ENCODE results near the gene FER1L5.

Gene FER1L5

DNA sequence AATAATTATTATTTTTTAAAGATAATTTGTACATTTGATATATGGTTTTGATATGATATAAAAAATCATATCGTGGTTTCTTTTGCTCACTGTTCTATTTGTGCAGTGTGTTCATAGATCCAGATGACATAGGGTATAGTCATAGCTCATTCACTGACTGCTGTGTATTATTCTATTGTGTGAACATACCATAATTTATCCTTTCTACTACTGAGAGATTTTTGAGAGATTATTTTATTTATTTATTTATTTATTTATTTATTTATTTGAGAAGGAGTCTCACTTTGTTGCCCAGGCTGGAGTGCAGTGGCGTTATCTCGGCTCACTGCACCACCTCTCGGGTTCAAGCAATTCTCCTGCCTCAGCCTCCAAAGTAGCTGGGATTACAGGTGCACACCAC is 39.0 kb downstream of the FER1L5 start:
- no peak for DNase-seq (ENCODE audit: low read depth)

DNA sequence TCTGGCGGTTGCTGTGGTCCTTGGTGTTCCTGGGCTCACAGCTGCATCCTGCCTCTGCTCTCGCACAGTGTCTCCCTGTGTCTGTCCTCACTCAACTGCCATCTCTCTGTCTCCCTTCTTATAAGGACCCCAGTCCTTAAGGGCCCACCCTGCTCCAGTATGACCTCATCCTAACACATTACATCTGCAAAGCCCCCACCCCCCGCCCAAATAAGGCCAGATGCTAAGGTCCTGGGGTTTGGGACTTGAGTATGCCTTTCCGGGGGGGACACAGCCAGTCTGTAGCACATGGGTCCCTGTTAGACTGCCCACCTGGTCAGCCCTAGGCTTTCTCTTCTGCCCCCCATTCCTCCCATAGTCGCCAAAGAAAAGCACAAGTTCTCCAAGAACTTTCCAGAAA is 40.7 kb downstream of the FER1L5 start:
- no peak for DNase-seq (ENCODE audit: low read depth)

DNA sequence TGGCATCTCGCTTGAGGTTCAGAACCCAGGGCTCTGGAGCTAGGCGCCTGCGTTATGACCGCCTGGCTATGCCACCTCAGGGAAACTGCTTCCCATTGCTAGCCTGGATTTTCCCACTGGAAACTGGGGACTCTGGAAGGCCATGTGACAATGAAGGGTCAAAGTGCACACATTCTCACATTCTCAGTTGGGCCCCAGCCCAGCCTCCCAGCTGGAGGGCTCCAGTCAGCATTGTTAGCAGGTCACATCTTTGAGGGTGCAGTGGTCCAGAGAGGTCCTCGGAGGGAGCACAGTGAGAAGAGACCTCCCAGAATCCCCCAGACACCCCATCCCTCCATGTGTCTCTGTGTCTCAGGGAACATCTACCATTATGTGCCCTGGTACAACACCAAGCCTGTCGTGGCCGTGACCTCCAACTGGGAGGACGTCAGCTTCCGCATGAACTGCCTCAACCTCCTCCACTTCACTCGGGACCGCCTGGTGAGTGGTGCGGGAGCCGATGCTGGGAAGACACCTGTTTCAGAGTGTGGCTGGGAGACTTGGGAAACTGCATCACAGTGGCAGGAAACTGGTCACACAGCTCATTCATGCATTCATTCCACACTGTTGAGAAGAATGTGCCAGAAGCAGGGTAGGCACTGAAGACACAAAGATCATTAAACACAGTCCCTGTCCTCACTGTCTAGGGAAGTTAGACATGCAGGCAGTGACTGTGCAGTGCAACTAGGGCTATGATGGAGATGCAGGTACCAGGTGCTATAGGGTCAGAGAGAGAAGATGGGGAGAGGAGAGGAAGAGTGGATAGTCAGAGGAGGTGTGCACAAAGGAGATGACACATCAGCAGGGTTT is 41.6 kb downstream of the FER1L5 start:
- DNase-seq (ENCODE audit: low read depth), result no peak

DNA sequence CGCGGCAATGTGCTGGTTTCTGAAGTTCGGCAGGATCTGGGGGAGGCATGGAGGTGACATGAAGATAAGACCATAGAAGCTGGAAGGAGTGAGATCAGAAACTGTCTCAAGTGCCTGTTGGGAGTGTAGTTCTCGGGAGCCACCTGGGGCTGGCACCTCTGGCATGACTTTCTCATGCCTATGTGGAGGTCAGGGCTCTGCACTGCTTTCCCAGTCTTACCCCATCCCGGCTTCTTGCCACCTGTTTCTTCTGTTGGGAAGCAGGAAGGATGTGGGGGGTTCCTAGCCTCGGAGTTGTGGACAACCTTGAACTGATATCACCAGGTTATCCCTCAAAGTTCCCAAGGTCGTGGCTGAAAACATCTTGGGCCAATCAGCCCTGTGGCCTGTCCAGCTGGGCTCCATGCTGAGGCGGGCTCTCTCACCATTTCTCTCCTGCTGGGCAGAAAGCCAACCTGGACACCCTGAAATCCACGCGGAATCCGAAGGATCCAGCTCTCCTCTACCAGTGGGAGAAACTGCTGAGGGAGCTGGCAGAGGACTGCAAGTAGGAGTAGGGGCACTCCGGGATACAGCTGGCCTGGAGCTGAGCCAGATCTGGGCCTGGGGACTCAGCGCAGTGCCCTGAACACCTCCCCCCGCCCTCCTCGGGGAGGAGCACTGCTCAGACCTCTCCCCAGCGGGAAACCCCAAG is 42.5 kb downstream of the FER1L5 start:
- DNase-seq (ENCODE audit: low read depth), result peak; percentile 46

DNA sequence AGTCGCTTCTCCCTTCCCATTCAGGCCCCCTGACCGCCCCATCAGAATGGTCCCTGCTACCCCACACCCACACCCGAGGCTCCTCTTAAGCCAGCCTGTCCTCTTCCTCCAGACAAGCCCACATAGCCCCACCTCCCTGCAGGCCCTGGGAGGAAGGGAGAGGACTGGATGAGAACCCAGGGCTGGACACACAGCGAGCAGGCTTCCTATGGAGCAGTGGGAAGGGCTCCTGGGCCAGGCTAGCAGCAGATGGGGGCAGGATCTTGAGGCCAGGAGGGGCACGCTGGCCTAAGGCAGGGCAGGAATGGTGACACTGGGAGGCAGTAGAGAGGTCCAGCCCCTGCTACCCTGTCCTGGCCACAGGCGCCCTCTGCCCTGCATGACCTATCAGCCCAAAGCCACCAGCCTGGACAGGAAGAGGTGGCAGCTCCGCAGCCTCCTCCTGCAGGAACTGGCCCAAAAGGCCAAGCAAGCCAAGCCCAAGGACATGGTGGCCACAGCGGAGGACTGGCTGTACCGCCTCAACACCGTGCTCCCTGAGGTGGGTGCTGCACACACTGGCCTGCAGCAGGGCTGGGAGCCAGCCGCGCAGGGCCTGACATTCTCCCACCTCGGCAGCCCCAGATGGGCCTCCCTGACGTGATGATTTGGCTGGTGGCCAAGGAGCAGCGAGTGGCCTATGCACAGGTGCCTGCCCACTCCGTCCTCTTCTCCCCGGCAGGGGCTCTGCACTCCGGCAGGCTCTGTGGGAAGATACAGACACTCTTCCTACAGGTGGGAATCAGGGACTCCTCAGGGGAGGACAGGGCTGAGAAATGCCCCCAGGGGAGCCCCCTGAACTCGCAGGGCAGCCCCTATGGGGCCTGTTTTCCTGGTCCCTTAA is 43.3 kb downstream of the FER1L5 start:
- peak; percentile 35 for DNase-seq (ENCODE audit: low read depth)

DNA sequence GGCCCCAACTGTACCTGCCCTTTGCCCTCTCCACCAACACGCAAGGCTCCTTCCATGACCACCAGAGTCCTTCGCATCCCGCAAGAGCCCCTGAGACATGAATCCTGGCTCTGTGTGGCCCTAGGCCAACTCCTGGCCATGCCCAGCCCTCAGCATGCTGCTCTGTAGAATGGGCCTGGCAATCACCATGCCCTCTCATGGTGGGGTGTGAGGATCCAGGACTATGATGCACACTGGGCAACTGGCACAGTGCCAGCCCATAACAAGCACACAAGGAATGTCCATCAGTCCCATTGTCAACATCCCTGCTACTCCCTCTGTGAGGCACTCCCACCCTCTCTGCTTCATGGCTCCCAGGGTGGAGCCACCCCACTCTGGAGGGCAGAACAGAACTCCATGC is 44.7 kb downstream of the FER1L5 start:
- DNase-seq (ENCODE audit: low read depth), result no peak

DNA sequence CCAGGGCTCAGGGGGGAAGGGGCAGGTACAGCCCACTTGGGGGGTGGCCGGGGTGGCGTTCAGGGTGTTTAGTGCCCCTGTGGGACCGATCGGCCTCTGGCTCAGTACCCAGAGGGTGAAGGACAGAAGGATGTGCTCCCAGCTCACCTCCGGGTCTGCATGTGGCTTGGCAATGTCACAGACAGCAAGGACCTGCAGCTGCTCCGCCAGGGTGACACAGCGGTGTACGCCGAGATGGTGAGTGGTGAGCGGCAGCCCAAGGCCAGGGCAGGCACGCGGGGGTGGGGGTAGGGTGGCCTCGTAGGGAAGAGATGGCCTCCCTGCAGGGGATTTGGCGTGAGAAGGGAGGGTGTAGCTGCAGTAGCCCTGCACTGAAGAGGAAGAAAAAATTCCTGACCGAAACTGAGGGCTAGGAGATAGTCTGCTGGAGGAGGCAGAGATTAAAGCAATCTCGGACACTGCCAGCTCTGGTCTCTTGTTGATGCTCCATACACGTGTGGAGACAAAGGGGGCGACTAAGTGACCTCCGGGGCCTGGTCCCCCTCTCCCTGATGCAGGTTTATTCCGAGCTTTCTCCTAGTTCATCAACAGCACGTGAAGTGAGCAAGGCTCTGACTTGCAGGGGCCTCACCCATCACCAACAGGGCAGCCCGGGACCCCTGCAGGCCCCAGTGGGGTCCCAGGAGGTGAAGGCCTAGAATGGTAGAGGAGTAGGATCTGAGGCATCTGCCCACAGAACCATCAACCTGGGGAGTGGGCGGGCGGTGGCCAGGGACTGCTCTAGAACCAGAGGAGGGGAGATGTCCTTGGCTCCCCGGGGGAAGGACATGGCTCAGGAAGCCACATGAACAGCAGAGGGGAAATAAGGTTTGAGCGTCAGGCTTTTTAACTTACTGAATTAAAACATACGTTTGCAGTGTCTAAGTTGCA is 45.4 kb downstream of the FER1L5 start:
- no peak for DNase-seq (ENCODE audit: low read depth)

DNA sequence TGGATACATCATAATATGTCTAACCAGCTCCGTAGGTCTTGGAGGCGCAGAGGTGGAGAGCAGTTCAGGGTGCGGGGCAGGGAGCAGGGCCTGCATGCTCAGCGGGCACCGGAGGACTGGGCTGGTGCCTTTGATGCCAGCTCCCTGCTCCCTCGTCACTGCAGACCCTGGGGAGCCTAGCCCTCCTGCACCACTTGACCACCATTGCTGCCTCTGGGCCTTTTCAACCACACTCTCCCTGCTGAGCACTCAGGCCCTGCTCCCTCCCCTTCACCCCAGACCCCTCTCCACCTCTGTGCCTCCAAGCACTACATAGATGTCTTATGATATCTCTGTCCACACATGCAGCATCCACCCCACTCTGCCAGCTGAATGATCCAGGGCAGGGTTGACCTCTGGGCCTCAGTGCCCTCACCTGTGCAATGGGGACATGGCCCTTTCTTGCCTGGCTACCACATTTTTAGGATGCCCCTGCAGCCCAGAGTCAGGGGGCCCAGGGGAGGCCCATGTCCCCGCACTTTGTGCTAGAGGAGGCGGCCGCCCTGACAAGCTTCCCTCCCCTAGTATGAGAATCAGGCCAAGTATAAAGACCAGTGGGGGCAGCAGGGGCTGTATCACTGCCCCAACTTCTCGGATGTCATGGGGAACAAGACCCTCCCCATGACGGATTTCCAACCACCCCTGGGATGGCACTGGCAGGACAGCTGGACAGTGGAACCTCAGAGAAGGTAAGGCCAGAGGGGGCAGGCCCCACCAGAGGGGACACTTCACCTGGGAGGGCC is 46.3 kb downstream of the FER1L5 start:
- no peak for DNase-seq (ENCODE audit: low read depth)

DNA sequence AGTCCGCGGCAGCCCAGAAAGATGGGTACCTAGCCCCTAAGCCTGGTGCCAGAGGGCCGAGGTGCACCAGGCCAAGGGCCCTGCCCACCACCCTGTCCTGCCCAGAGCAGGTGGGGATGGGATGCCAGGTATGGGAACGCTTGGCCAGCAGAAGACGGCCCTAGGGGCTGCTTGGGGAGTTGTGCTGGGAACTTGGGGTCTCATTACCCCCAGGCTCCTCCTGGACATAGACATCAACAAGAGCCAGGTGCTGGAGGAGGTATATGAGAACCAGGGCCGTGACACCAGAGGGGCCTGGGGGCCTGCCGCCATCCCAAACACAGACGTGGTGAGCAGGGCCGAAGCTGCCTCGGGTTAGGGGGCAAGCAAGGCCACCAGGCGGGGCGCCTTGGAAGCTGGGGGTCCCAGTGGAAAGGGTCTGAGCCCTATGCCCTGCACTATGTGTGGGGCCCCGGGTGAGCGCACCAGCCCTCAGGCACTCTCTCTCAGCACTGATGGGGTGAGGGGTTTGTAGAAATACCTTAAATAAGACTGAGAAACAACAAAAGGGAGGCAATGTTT is 46.9 kb downstream of the FER1L5 start:
- no peak for DNase-seq (ENCODE audit: low read depth)

DNA sequence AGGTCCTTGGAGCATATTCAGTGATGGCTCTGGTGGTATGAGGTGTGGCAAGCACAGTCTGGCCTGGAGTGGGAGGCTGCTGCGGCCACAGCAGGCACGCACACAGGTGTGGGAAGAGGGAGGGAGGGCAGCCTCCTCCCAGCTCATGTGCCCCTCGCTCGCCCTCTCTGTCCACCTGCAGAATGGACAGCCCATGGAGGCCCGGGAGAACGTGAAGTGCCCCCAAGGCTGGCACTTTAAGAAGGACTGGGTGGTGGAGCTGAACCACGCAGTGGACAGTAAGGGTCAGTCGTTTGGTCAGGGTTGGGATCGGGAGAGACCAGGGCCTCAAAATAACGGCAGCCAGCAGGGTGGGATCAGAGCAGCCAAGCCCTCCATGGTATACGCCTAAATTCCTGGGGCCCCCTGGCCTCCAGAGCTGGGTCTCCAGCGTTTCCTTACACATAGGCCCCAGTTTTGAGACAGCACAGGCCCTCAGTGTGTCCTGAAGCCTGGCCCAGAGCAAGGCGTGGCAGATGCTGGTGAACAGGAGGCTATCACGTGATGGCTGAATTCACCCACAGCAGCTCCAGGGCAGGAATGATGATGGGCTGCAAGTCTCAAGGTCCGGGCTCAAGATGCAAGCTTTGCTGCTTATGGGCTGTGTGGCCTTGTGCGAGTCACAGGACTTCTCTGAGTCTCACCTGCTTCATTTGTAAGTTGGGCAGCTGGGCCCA is 47.9 kb downstream of the FER1L5 start:
- no peak for DNase-seq (ENCODE audit: low read depth)

DNA sequence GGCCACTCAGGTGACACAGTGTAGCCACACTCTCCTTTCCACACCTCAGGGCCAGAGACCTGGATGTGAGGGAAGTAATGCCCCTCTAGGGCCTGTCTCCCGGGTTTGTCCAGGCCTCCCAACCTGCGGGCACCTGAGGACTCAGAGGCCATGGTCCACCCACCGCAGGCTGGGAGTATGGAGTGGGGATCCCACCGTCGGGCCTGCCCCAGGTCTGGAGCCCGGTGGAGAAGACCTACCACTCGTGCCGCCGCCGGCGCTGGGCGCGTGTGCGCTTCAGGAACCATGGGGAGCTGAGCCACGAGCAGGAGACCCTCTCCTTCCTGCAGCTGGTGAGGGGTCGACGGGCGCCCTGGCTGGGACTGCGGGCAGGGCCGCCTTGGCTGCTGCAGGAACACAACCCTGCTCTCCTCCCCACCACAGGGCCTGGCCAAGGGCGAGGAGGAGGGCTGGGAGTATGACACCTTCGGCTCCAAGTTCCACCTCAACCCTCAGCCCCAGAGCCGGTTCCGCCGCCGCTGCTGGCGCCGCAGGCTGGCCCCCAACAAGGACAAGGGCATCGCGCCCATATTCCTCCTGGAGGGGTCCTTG is 48.6 kb downstream of the FER1L5 start:
- no peak for DNase-seq (ENCODE audit: low read depth)

DNA sequence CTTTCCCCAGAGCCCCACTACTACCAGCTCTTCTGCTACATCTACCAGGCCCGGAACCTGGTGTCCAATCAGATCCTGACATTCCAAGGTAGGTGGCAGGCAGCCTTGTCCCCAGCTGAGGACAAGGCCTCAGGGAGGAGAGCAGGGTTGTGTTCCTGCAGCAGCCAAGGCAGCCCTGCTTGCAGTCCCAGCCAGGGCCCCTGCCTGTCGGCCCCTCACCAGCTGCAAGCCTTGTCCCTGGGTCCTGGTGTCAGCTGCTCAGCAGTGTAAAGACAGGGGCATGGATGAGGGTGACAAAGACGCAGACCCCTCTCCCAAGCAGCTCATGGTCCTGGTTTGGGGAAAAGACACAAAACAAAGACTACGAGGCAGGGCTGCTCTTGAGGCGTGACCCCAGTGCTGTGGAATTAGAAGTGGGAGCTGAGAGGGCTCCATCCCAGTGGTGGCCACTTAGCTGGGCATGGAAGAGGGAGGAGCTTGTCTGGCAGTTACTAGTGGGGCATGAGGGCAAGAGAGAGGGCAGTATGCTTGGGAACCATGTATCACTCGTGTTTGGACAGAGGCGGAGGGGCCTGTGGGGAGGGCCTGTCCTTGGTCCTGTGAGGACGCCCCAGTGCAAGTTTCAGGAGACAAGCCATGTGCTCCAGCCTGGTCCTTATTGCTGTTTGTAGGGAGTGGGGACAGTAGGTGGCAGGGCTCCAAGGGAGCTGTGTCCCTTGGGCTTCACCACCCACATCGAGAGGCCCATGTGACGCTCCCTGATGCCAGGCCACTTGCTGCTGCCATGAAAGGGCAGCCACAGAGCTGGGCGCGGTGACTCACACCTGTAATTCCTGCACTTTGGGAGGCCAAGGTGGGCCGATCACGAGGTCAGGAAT is 49.8 kb downstream of the FER1L5 start:
- no peak for DNase-seq (ENCODE audit: low read depth)

DNA sequence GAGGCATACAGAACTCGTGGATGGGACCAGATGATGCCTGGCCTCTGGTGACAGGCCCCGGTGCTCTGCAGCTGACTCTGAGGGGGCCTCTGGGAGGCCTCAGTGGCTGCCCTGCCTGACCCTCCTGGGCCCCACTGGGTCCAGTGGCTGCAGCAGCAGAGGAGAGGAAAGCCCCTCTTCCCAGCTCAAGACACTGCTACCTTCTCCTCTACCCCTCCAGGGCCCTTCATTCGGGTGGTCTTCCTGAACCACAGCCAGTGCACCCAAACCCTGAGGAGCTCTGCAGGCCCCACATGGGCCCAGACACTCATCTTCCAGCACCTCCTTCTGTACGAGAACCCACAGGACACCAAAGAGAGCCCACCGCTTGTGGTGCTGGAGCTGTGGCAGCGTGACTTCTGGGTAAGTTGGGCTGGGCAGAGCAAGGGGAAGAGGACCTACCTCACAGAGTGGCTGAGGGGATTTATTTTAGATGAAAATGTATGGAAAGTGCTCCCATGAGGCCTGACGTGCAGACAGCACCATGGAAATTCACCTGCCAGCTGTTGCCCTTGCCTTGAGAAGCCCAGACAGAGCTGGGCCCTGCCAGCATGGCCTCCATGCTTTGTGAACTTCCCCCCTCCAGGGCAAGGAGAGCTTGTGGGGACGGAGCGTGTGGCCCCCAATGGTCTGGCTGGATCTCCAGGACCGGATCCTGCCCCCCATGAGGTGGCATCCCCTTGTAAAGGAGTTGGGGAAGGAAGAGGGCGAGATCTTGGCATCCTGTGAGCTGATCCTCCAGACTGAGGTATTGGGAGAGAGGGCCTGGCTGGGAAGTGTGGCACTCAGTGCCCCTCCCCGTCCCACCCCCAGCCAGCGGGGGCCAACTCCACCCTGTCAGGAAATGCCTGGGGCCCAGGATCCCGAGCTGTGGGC is 51.0 kb downstream of the FER1L5 start:
- no peak for DNase-seq (ENCODE audit: low read depth)

DNA sequence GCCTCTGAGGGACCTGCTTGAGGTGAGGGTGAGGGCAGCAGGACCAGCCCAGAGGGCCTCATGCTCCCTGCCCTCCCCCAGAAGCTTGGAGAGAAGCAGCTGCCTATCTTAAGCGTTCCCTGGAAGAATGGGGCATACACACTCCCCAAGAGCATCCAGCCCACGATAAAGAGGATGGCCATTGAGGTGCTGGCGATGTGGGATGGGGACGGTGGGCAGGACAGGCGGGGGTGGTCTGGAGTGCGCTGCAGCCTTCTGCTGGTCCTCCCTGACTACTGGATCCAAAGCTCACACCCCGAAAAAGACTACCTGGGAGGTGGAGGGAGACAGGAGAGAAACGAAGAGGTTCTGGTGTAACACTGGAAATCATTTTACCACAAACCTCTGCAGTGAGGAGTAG is 51.7 kb downstream of the FER1L5 start:
- no peak for DNase-seq (ENCODE audit: low read depth)

DNA sequence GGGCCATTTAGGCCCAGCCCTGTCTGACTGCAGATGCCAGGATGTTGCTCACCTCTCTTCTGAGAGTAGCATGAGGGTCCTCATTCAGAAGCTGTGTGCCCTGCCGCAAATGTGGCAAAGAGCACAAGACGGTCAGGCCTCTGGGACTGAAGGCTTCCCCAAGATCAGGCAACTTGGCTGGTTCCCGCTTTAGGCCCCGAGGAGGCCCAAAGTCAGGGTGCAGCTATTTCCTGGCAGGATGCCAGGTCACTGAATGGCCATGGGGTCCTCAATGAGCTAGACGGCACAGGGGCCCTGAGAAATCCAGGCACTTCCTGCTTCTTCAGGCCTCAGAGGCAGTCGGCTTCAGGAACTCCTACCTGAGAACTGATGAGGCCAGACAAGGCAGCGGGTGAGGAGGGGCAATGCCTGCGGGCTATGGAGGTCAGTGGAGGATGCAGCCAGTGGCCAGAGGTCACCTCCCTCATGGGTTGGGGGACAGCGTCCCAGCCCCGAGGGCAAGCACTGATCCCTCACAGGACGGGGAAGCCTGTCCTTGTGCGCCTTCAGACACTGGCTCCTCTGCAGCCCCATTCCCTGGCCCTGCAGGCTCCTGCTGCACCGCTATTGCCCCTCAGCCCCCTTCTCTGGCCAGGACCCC is 52.4 kb downstream of the FER1L5 start:
- no peak for DNase-seq (ENCODE audit: low read depth)

DNA sequence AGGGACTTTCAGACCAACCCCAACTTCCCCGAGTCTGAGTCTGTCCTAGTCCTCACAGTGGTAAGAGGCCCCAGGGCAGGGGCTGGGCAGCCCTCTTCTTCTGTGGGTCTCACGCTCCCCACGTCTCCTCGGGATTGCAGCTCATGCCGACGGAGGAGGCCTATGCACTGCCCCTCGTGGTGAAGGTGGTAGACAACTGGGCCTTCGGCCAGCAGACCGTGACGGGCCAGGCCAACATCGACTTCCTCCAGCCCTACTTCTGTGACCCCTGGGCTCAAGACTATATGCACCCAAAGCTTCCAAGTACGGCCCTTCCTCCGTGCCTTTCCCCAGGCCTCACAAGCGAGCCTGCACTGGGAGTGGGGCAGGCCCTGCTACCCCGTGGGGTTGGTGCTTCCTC is 53.0 kb downstream of the FER1L5 start:
- no peak for DNase-seq (ENCODE audit: low read depth)

DNA sequence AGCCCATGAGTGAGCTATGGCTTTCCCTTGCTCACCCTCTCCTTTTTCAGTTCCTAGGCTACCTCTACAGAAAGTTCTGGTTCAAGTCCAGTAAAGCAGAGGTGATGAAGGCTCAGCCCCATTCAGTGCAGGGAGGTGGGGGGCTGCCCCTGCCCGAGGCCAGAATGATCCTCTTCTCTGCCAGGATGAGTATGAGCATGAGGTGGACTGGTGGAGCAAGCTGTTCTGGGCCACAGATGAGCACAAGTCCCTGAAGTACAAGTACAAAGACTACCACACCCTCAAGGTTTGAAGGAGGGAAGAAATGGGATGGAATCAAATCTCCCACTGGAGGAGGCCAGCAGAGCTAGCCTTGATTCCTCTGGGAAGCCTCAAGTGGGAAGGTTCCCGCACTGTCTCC is 54.9 kb downstream of the FER1L5 start:
- peak; percentile 3 for DNase-seq (ENCODE audit: low read depth)

All from amniotic epithelial cell (primary cell).